Stomach smooth muscle (tissue), 2 donors: ENCODE measurements around the gene SARS1.

Experiments
- H3K27ac ChIP-seq: one replicate; pipeline ENCODE4 v1.7.0; 2013; ENCODE audit warnings: mild to moderate bottlenecking, low read length, inconsistent platforms
- H3K27me3 ChIP-seq, 2 donors: one replicate each; pipeline ENCODE4 v1.7.0; 2013; ENCODE audit warnings: low read length in 2 of 2; ENCODE audit not compliant: insufficient read depth in 2 of 2, control insufficient read depth in 1 of 2
- H3K36me3 ChIP-seq, 2 donors: one replicate each; pipeline ENCODE4 v1.7.0; 2013; ENCODE audit warnings: low read length in 2 of 2; ENCODE audit not compliant: control insufficient read depth in 2 of 2, insufficient read depth in 2 of 2
- H3K4me1 ChIP-seq: one replicate; pipeline ENCODE4 v1.7.0; 2013; ENCODE audit warnings: low read length; ENCODE audit not compliant: control insufficient read depth, insufficient read depth
- H3K4me3 ChIP-seq, 2 donors: one replicate each; pipeline ENCODE4 v1.7.0; 2013; ENCODE audit warnings: low read length in 2 of 2
- H3K9ac ChIP-seq, 2 donors: one replicate each; pipeline ENCODE4 v1.7.0; 2013; ENCODE audit warnings: low read length in 2 of 2, mild to moderate bottlenecking in 1 of 2
- H3K9me3 ChIP-seq, 2 donors: one replicate each; pipeline ENCODE4 v1.7.0; 2013; ENCODE audit warnings: low read length in 2 of 2; ENCODE audit not compliant: control insufficient read depth in 2 of 2
- donor health status: healthy.
- donor health status: Pancreatic carcinoma.

The SARS1 gene

GRCh38 chr1:109265016-109265415, 51.3 kb downstream of the SARS1 start:
- no peak overlapping the region for H3K4me3 ChIP-seq
- no peaks in the 10 kb centered on the region for H3K9me3 ChIP-seq
- no peak overlapping the region for H3K9ac ChIP-seq
- peaks cover 7 to 21% of the 10 kb centered on the region in 2 donors for H3K36me3 ChIP-seq
- no peaks in the 10 kb centered on the region for H3K27me3 ChIP-seq
- no peak overlapping the region for H3K27ac ChIP-seq
- peaks cover 3% of the 10 kb centered on the region for H3K4me1 ChIP-seq

DNA sequence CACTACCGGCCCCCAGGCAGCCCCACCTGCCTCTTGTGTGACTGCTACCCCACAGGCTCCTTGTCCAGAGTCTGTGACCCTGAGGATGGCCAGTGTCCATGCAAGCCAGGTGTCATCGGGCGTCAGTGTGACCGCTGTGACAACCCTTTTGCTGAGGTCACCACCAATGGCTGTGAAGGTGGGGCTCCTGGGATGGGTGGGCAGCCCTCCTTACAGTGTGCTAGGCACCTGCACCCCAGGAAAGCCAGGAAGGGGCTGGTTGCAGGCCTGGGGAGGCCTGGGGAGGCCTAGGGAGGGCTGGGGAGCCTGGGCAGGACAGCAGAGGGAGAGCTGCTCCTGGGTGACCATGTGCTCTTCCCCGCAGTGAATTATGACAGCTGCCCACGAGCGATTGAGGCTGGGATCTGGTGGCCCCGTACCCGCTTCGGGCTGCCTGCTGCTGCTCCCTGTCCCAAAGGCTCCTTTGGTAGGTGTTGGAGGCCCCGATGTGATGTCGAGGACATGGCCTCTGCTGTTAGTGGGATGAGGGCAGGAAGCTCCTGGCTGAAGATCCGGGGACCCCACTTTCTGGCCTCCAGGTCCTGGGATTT, 52.1 kb downstream of the SARS1 start:
- H3K36me3 ChIP-seq = peaks cover 7 to 21% of the 10 kb centered on the region in 2 donors
- H3K9ac ChIP-seq = no peak overlapping the region
- no peak overlapping the region for H3K27ac ChIP-seq
- H3K4me1 ChIP-seq = peaks cover 3% of the 10 kb centered on the region
- no peaks in the 10 kb centered on the region for H3K27me3 ChIP-seq
- H3K9me3 ChIP-seq = no peaks in the 10 kb centered on the region
- H3K4me3 ChIP-seq = no peak overlapping the region

- Histone ChIP-seq H3K9me3 (no peaks in the 10 kb centered on the region), H3K9ac (no peak overlapping the region), H3K27me3 (no peaks in the 10 kb centered on the region), H3K27ac (no peak overlapping the region), H3K36me3 (peaks cover 5 to 17% of the 10 kb centered on the region in 2 donors), H3K4me1 (peaks cover 3% of the 10 kb centered on the region), H3K4me3 (no peak overlapping the region)
Measured at GRCh38 chr1:109266965-109267364, 53.2 kb downstream of the SARS1 start.

DNA sequence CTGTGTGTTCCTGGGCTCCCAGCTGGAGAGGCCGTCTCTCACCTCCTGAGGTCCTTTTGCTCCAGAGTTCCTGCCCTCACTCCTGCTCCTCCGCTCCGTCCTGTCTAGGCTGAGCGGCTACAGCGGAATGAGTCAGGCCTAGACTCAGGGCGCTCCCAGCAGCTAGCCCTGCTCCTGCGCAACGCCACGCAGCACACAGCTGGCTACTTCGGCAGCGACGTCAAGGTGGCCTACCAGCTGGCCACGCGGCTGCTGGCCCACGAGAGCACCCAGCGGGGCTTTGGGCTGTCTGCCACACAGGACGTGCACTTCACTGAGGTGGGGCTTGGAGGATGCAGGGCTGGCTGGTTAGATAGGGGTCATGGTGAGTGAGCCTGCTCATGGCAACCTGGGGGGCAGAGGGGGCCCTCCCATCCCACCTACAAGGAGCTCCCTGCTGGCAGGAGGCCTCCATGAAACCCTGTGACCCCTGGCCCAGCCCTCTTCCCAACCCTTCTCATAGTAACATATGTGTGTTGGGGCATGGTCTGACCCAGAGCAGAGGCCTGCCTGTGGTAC, 54.1 kb downstream of the SARS1 start:
- Histone ChIP-seq H3K4me3 (no peak overlapping the region), H3K9me3 (no peaks in the 10 kb centered on the region), H3K27ac (no peak overlapping the region), H3K4me1 (peaks cover 3% of the 10 kb centered on the region), H3K9ac (no peak overlapping the region), H3K36me3 (peaks cover 4 to 14% of the 10 kb centered on the region in 2 donors), H3K27me3 (no peaks in the 10 kb centered on the region)

GRCh38 chr1:109268431-109269211, 54.9 kb downstream of the SARS1 start:
- H3K9ac ChIP-seq = no peak overlapping the region

DNA sequence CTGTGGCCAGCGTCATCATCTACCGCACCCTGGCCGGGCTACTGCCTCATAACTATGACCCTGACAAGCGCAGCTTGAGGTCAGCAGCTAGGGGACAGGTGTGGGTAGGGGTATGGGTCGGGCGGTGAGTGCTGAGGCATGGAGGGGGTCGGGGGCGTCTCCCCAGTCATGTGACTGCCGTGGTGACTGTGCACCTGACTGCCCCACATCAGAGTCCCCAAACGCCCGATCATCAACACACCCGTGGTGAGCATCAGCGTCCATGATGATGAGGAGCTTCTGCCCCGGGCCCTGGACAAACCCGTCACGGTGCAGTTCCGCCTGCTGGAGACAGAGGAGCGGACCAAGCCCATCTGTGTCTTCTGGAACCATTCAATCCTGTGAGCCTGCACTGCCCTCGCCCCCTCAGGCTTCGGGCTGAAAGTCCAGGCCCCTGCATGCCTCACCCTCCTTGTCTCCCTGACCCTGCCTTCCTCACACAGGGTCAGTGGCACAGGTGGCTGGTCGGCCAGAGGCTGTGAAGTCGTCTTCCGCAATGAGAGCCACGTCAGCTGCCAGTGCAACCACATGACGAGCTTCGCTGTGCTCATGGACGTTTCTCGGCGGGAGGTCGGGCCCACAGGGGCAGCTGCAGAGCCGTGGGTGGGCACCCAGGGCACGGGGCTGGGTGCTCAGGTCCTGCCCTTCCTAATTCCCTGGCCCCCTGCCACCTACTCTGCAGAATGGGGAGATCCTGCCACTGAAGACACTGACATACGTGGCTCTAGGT, 55.7 kb downstream of the SARS1 start:
- Histone ChIP-seq H3K27ac (no peak overlapping the region), H3K27me3 (no peaks in the 10 kb centered on the region), H3K9me3 (no peaks in the 10 kb centered on the region), H3K36me3 (peaks cover 4 to 12% of the 10 kb centered on the region in 2 donors), H3K4me3 (no peak overlapping the region), H3K4me1 (peaks cover 1% of the 10 kb centered on the region), H3K9ac (no peak overlapping the region)

More at GRCh38 chr1:109268431-109269211, 54.9 kb downstream of the SARS1 start:
- H3K4me3 ChIP-seq = no peak overlapping the region
- H3K9me3 ChIP-seq = no peaks in the 10 kb centered on the region
- peaks cover 2% of the 10 kb centered on the region for H3K4me1 ChIP-seq
- no peaks in the 10 kb centered on the region for H3K27me3 ChIP-seq
- peaks cover 4 to 14% of the 10 kb centered on the region in 2 donors for H3K36me3 ChIP-seq
- H3K27ac ChIP-seq = no peak overlapping the region

GRCh38 chr1:109269981-109270622, 56.4 kb downstream of the SARS1 start:
- no peak overlapping the region for H3K27ac ChIP-seq
- H3K27me3 ChIP-seq = no peaks in the 10 kb centered on the region
- H3K4me3 ChIP-seq = no peak overlapping the region
- peaks cover 4 to 6% of the 10 kb centered on the region in 2 donors for H3K36me3 ChIP-seq
- H3K9me3 ChIP-seq = no peaks in the 10 kb centered on the region
- H3K4me1 ChIP-seq = peaks cover 8% of the 10 kb centered on the region
- no peak overlapping the region for H3K9ac ChIP-seq

- no peaks in the 10 kb centered on the region for H3K27me3 ChIP-seq
- no peak overlapping the region for H3K27ac ChIP-seq
- H3K36me3 ChIP-seq = peaks cover 4 to 6% of the 10 kb centered on the region in 2 donors
- H3K9me3 ChIP-seq = no peaks in the 10 kb centered on the region
- H3K4me3 ChIP-seq = no peak overlapping the region
- no peak overlapping the region for H3K9ac ChIP-seq
- peaks cover 11% of the 10 kb centered on the region for H3K4me1 ChIP-seq
Measured at GRCh38 chr1:109270623-109271317, 57.1 kb downstream of the SARS1 start.

GRCh38 chr1:109271458-109271857, 57.7 kb downstream of the SARS1 start:
- Histone ChIP-seq H3K9me3 (no peaks in the 10 kb centered on the region), H3K9ac (no peak overlapping the region), H3K36me3 (peaks cover 4 to 6% of the 10 kb centered on the region in 2 donors), H3K27me3 (no peaks in the 10 kb centered on the region), H3K4me1 (peaks cover 11% of the 10 kb centered on the region), H3K27ac (no peak overlapping the region), H3K4me3 (no peak overlapping the region)
